Measurements from ENCODE around the gene RIOK3.

- TF ChIP-seq CTCF (IDR thresholded peaks at IDR 0.05; ENCODE audit: low read depth, low read length): no peak
- no peak for TF ChIP-seq POLR2A (IDR thresholded peaks at IDR 0.05; ENCODE audit: extremely low read depth, insufficient read length)
Observed at GRCh38 chr18:23526501-23527063, 73.5 kb downstream of the RIOK3 start.
